H1 (cell line): ENCODE results near the gene ASH1L. TPM values are rescaled to one million over a fixed set of nuclear protein-coding genes. Genes with fewer than 3 reads are reported as not detected.
"Not testable (repeated sequence)": the region's sequence is repeated elsewhere in the genome, so short reads cannot be mapped to it uniquely, and the experiment has no call there.

Experiments used
- CTCF ChIA-PET: fragments of 300-600 bp; sonication (Branson Sonifier 250); formaldehyde crosslinking; loops from one replicate; lab custom pipeline; 2021; ENCODE audit not compliant: partially characterized antibody; lab: Charles Lee
- POLR2A ChIA-PET: fragments of 300-600 bp; sonication (Branson Sonifier 250); formaldehyde crosslinking; loops from one replicate; lab custom pipeline; 2021; ENCODE audit warnings: inconsistent platforms; ENCODE audit not compliant: partially characterized antibody; lab: Charles Lee
- DNase-seq, 2 experiments: peaks; one replicate each; pipeline versions ENCODE4 v3.0.0 to v3.0.0-alpha.2; 2010 to 2022; ENCODE audit warnings: low spot score in 2 of 2, low read depth in 1 of 2, mixed read lengths in 1 of 2
- FAIRE-seq: peaks from 2 replicates; lab custom pipeline; 2011; peaks lifted over from hg19 to GRCh38; lab: Jason Lieb, UNC
- H2AFZ ChIP-seq: 2 replicates; pipeline ENCODE4 v1.8.1; 2012; ENCODE audit warnings: low read length, inconsistent platforms
- H2AK5ac ChIP-seq: 2 replicates; pipeline ENCODE4 v1.6.1; 2013; ENCODE audit warnings: low read depth, low read length
- H2BK120ac ChIP-seq: replicated peaks from 2 replicates; pipeline ENCODE3; 2013; ENCODE audit warnings: low read depth, low read length, inconsistent platforms
- H2BK12ac ChIP-seq: 2 replicates; pipeline ENCODE4 v1.6.1; 2013; ENCODE audit warnings: low read depth, low read length
- H2BK15ac ChIP-seq: 2 replicates; pipeline ENCODE4 v1.6.1; 2013; ENCODE audit warnings: low read length
- H2BK20ac ChIP-seq: 2 replicates; pipeline ENCODE4 v1.6.1; 2013; ENCODE audit warnings: low read length
- H2BK5ac ChIP-seq: 2 replicates; pipeline ENCODE4 v1.6.1; 2013; ENCODE audit warnings: low read depth, low read length
- H3K14ac ChIP-seq: 2 replicates; pipeline ENCODE4 v1.6.1; 2013; ENCODE audit warnings: inconsistent platforms; ENCODE audit not compliant: insufficient read length
- H3K18ac ChIP-seq: 2 replicates; pipeline ENCODE4 v1.6.1; 2013; ENCODE audit warnings: low read length; ENCODE audit errors: extremely low read depth
- H3K23ac ChIP-seq: 2 replicates; pipeline ENCODE4 v1.6.1; 2013; ENCODE audit warnings: inconsistent platforms; ENCODE audit not compliant: insufficient read length
- H3K23me2 ChIP-seq: 2 replicates; pipeline ENCODE4 v1.6.1; 2013; ENCODE audit warnings: low read depth, low read length
- H3K27ac ChIP-seq: 2 replicates; pipeline ENCODE4 v1.6.1; 2011; ENCODE audit warnings: low read depth, low read length, inconsistent platforms
- H3K27me3 ChIP-seq, 4 experiments: replicated peaks in 1 of 4; 1 replicate in 1 of 4; 2 replicates in 3 of 4; pipeline versions ENCODE4 v1.6.1 to v1.8.1; 2011 to 2013; ENCODE audit warnings: low read length in 3 of 4, mild to moderate bottlenecking in 3 of 4, inconsistent platforms in 2 of 4, mixed read lengths in 2 of 4, moderate library complexity in 1 of 4; ENCODE audit not compliant: control insufficient read depth in 3 of 4, insufficient read depth in 3 of 4; ENCODE audit errors: extremely low read depth in 1 of 4
- H3K36me3 ChIP-seq, 4 experiments: 2 replicates each; pipeline versions ENCODE4 v1.6.1 to v1.8.1; 2011 to 2013; ENCODE audit warnings: mild to moderate bottlenecking in 4 of 4, low read length in 3 of 4, moderate library complexity in 2 of 4, control low read depth in 1 of 4, inconsistent platforms in 1 of 4; ENCODE audit not compliant: insufficient read depth in 4 of 4, control insufficient read depth in 2 of 4
- H3K4ac ChIP-seq: replicated peaks from 2 replicates; pipeline ENCODE3; 2013; ENCODE audit warnings: low read length, low read depth, mixed read lengths, inconsistent platforms; ENCODE audit not compliant: insufficient read length
- H3K4me1 ChIP-seq, 4 experiments: replicated peaks in 1 of 4; 1 replicate in 1 of 4; 2 replicates in 3 of 4; pipeline versions ENCODE4 v1.6.1 to v1.8.1; 2011 to 2013; ENCODE audit warnings: low read length in 3 of 4, inconsistent platforms in 2 of 4, mixed read lengths in 1 of 4; ENCODE audit not compliant: insufficient read depth in 4 of 4, control insufficient read depth in 3 of 4
- H3K4me2 ChIP-seq, 2 experiments: 2 replicates each; pipeline versions ENCODE4 v1.6.1 to v1.8.1; 2011 to 2013; ENCODE audit warnings: low read depth in 2 of 2, low read length in 2 of 2, control low read depth in 1 of 2, inconsistent platforms in 1 of 2, mild to moderate bottlenecking in 1 of 2; ENCODE audit not compliant: insufficient read depth in 1 of 2
- H3K4me3 ChIP-seq, 4 experiments: fragments of 200-600, 300-600 bp in 1 of 4; sonication (generic), shearing (Covaris generic), sonication (Bioruptor Twin) in 1 of 4; 2 replicates each; pipeline versions ENCODE4 v1.5.1 to v1.8.1; 2011 to 2016; ENCODE audit warnings: low read length in 4 of 4, low read depth in 3 of 4, control low read depth in 2 of 4, inconsistent platforms in 2 of 4, mild to moderate bottlenecking in 2 of 4, mixed read lengths in 1 of 4, moderate library complexity in 1 of 4; ENCODE audit not compliant: insufficient read depth in 2 of 4; ENCODE audit errors: extremely low read depth in 1 of 4
- H3K56ac ChIP-seq: replicated peaks from 2 replicates; pipeline ENCODE3; 2013; ENCODE audit warnings: low read depth, mild to moderate bottlenecking, mixed read lengths, low read length, inconsistent platforms; ENCODE audit not compliant: insufficient read length
- H3K79me1 ChIP-seq: 2 replicates; pipeline ENCODE4 v1.6.1; 2013; ENCODE audit warnings: low read depth, low read length, control low read depth
- H3K79me2 ChIP-seq, 2 experiments: 2 replicates each; pipeline versions ENCODE4 v1.6.1 to v1.8.1; 2012 to 2013; ENCODE audit warnings: low read length in 2 of 2, mild to moderate bottlenecking in 2 of 2, inconsistent platforms in 1 of 2; ENCODE audit not compliant: insufficient read depth in 2 of 2, control insufficient read depth in 1 of 2
- H3K9ac ChIP-seq, 4 experiments: replicated peaks in 1 of 4; 1 replicate in 1 of 4; 2 replicates in 3 of 4; pipeline versions ENCODE4 v1.6.1 to v1.8.1; 2011 to 2013; ENCODE audit warnings: low read depth in 3 of 4, low read length in 3 of 4, control low read depth in 2 of 4, mild to moderate bottlenecking in 2 of 4, moderate library complexity in 2 of 4, inconsistent platforms in 1 of 4; ENCODE audit errors: extremely low read depth in 1 of 4
- H3K9me3 ChIP-seq, 2 experiments: 2 replicates each; pipeline versions ENCODE4 v1.6.1 to v1.8.1; 2012 to 2013; ENCODE audit warnings: mild to moderate bottlenecking in 2 of 2, moderate library complexity in 2 of 2, control low read depth in 1 of 2, inconsistent platforms in 1 of 2, low read depth in 1 of 2, low read length in 1 of 2, mixed read lengths in 1 of 2; ENCODE audit not compliant: insufficient read depth in 2 of 2
- H4K20me1 ChIP-seq, 2 experiments: replicated peaks in 1 of 2; 2 replicates each; pipeline versions ENCODE3 to v1.8.1; 2011 to 2013; ENCODE audit warnings: inconsistent platforms in 2 of 2, low read length in 2 of 2, mild to moderate bottlenecking in 1 of 2; ENCODE audit not compliant: insufficient read depth in 2 of 2, control insufficient read depth in 1 of 2
- H4K5ac ChIP-seq: 2 replicates; pipeline ENCODE4 v1.6.1; 2013; ENCODE audit warnings: low read length, low read depth, mixed read lengths, inconsistent platforms; ENCODE audit not compliant: insufficient read length
- H4K8ac ChIP-seq: 2 replicates; pipeline ENCODE4 v1.8.0; 2013; ENCODE audit warnings: mild to moderate bottlenecking, moderate library complexity, low read length, inconsistent platforms; ENCODE audit not compliant: insufficient read depth; ENCODE audit errors: extremely low read depth
- H4K91ac ChIP-seq: replicated peaks from 2 replicates; pipeline ENCODE3; 2013; ENCODE audit warnings: low read length, mixed read lengths, inconsistent platforms; ENCODE audit not compliant: insufficient read length
- WGBS, 2 experiments: shearing (Covaris generic) in 1 of 2; methylation state at CpG; one replicate each; pipeline versions ENCODE4 v1.1.6 to v1.1.7; 2013 to 2015; ENCODE audit warnings: low lambda C conversion rate in 2 of 2, mixed read lengths in 2 of 2, inconsistent platforms in 1 of 2, low coverage in 1 of 2, missing lambda C conversion rate in 1 of 2; ENCODE audit not compliant: insufficient replicate concordance in 2 of 2, insufficient coverage in 1 of 2, insufficient read length in 1 of 2; ENCODE audit errors: extremely low coverage in 1 of 2, missing lambda C conversion rate in 1 of 2; 5-methylcytosine and 5-hydroxymethylcytosine counted together
- polyA plus RNA-seq, 7 experiments: library from polyadenylated mRNA; depleted of rRNA in 3 of 7; stranded (reverse) in 5 of 7; unstranded in 2 of 7; fragments of >200 nt in 5 of 7; fragments of 200-250 nt in 2 of 7; gene quantifications; 1 replicate in 5 of 7; 2 replicates in 1 of 7; 4 replicates in 1 of 7; pipeline versions ENCODE4 v1.2.1 to v1.2.3, GENCODE V29; 2011 to 2013; ENCODE audit warnings: missing spikeins in 2 of 7, mixed read lengths in 2 of 7
- total RNA-seq: library from RNA; stranded (reverse); fragmentation: NEBNext Ultra II Directional; extraction: Animal tissue kit (Norgen Biotek cat#: 25700); gene quantifications from 2 replicates; pipeline ENCODE4 v1.2.1, GENCODE V29; 2021

ASH1L gene
- total and polyA plus RNA-seq, 2 of the 8 experiments (the other 6 are each of a cell fraction or from before 2014, with no cell fraction given), result 7.5 to 27.6 TPM

DNA sequence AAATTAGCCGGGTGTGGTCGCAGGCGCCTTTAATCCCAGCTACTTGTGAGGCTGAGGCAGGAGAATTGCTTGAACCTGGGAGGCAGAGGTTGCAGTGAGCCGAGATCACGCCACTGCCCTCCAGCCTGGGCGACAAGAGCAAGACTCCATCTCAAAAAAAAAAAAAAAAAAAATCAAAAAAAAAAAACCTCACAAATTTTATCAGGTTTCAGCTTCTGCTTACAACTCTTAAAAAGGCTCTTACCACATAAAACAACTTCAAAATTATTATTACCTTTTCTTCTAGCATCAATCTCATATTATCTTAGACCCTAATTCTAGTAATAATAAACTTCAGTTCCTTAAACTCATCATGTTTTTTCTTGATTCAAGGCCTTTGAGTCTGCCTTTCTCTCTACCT lies 120.2 kb downstream of the ASH1L start:
- H3K4me2 ChIP-seq, H3K9ac ChIP-seq, H2BK20ac ChIP-seq, H3K27ac ChIP-seq, H3K4me3 ChIP-seq, H3K79me2 ChIP-seq, H3K14ac ChIP-seq, H2BK5ac ChIP-seq, H3K9me3 ChIP-seq, H4K91ac ChIP-seq, H3K27me3 ChIP-seq, H3K23me2 ChIP-seq, H4K5ac ChIP-seq, DNase-seq, POLR2A ChIA-PET, H4K20me1 ChIP-seq, H4K8ac ChIP-seq, H3K23ac ChIP-seq, H2BK120ac ChIP-seq, H2AFZ ChIP-seq, H3K18ac ChIP-seq, H2AK5ac ChIP-seq, H3K4ac ChIP-seq, H3K56ac ChIP-seq, H2BK12ac ChIP-seq, H3K4me1 ChIP-seq, H2BK15ac ChIP-seq, FAIRE-seq, H3K79me1 ChIP-seq: not testable (repeated sequence)
- H3K36me3 ChIP-seq, result peaks cover 0 to 14% (median 8%) of the 10 kb centered on the region in 4 experiments; a peak in 5 of 8 replicates
- CTCF ChIA-PET, result interaction anchor here (0.6 to 1.6 kb wide), 2 partner anchors 27 to 65 kb away, joined by 3 to 4 read pairs; no protein-coding TSS in a partner anchor
- 86% methylated on average over 4 of the region's 6 CpGs; no CpG with 5 or more reads in 1 of the 2 experiments for WGBS, 2 experiments
